Ascending aorta (tissue), 2 donors: ENCODE results near the gene KRTAP12-1. TPM values are rescaled to one million over a fixed set of nuclear protein-coding genes. Genes with fewer than 3 reads are reported as not detected.

Experiments
- DNase-seq, 2 donors: peaks; one replicate each; pipeline ENCODE4 v3.0.0-alpha.2; 2019; ENCODE audit warnings: low spot score in 2 of 2
- H3K27ac ChIP-seq, 2 donors: fragments of 200-600 bp; sonication (generic); one replicate each; pipeline ENCODE4 v1.5.1; 2016 to 2017; ENCODE audit warnings: mild to moderate bottlenecking in 1 of 2
- H3K27me3 ChIP-seq: fragments of 200-600 bp; sonication (generic); one replicate; pipeline ENCODE4 v1.5.1; 2017
- H3K36me3 ChIP-seq, 2 donors: fragments of 200-600 bp; sonication (generic); one replicate each; pipeline ENCODE4 v1.5.1; 2016
- H3K4me1 ChIP-seq, 2 donors: fragments of 200-600 bp; sonication (generic); one replicate each; pipeline ENCODE4 v1.5.1; 2016 to 2017; ENCODE audit warnings: mild to moderate bottlenecking in 1 of 2
- H3K4me3 ChIP-seq, 2 donors: fragments of 200-600 bp; sonication (generic); one replicate each; pipeline ENCODE4 v1.5.1; 2016 to 2017; ENCODE audit warnings: mild to moderate bottlenecking in 1 of 2
- H3K9me3 ChIP-seq, 2 donors: fragments of 200-600 bp; sonication (generic); one replicate each; pipeline ENCODE4 v1.5.1; 2016
- intact Hi-C: fragments of 100-400 bp; cut with DNase I; formaldehyde crosslinking; loops from one replicate; pipeline ENCODE4 v1.15.1; 2023
- total RNA-seq: library from RNA; depleted of rRNA; stranded (reverse); fragments of >200 nt; gene quantifications from one replicate; pipeline ENCODE4 v1.1.0, GENCODE V29; 2016
- TF ChIP-seq, protein P1 (sequence below), 3 experiments: fragments of 200-600 bp in 2 of 3; fragments of 450-650 bp in 1 of 3; sonication (generic) in 2 of 3; IDR thresholded peaks; one replicate each; pipeline ENCODE4 v1.5.1; 2016 to 2019; ENCODE audit warnings: antibody characterized with exemption in 3 of 3, mild to moderate bottlenecking in 1 of 3, moderate library complexity in 1 of 3

KRTAP12-1 gene
- total RNA-seq, 1 donor from 2014 or later = not detected

- DNase-seq = peak in 1 of 2 donors; percentile 42
These were observed 21.2 kb upstream of the KRTAP12-1 start for GRCh38 chr21:44702973-44703730.

GRCh38 chr21:44702111-44702972 is 20.4 kb upstream of the KRTAP12-1 start:
- DNase-seq = peak in 1 of 2 donors; percentile 31
- no peak overlapping the region for H3K4me3 ChIP-seq
- TF ChIP-seq, protein P1, sequence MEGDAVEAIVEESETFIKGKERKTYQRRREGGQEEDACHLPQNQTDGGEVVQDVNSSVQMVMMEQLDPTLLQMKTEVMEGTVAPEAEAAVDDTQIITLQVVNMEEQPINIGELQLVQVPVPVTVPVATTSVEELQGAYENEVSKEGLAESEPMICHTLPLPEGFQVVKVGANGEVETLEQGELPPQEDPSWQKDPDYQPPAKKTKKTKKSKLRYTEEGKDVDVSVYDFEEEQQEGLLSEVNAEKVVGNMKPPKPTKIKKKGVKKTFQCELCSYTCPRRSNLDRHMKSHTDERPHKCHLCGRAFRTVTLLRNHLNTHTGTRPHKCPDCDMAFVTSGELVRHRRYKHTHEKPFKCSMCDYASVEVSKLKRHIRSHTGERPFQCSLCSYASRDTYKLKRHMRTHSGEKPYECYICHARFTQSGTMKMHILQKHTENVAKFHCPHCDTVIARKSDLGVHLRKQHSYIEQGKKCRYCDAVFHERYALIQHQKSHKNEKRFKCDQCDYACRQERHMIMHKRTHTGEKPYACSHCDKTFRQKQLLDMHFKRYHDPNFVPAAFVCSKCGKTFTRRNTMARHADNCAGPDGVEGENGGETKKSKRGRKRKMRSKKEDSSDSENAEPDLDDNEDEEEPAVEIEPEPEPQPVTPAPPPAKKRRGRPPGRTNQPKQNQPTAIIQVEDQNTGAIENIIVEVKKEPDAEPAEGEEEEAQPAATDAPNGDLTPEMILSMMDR (IDR thresholded peaks at IDR 0.05) = no peak
- no peak overlapping the region for H3K27ac ChIP-seq
- no peaks in the 10 kb centered on the region for H3K27me3 ChIP-seq
- intact Hi-C loops = no loop called here
- H3K4me1 ChIP-seq = no peaks in the 10 kb centered on the region
- H3K36me3 ChIP-seq = no peaks in the 10 kb centered on the region
- no peaks in the 10 kb centered on the region for H3K9me3 ChIP-seq

More at GRCh38 chr21:44702973-44703730, 21.2 kb upstream of the KRTAP12-1 start:
- intact Hi-C loops = no loop called here
- H3K27me3 ChIP-seq = no peaks in the 10 kb centered on the region
- H3K27ac ChIP-seq = no peak overlapping the region
- no peaks in the 10 kb centered on the region for H3K9me3 ChIP-seq
- no peak overlapping the region for H3K4me3 ChIP-seq
- H3K36me3 ChIP-seq = no peaks in the 10 kb centered on the region
- no peaks in the 10 kb centered on the region for H3K4me1 ChIP-seq
- TF ChIP-seq, protein P1 (IDR thresholded peaks at IDR 0.05) = no peak

- Histone ChIP-seq H3K27ac (no peak overlapping the region), H3K27me3 (no peaks in the 10 kb centered on the region), H3K4me1 (no peaks in the 10 kb centered on the region), H3K36me3 (no peaks in the 10 kb centered on the region), H3K4me3 (no peak overlapping the region), H3K9me3 (no peaks in the 10 kb centered on the region)
- DNase-seq = peak in 1 of 2 donors; percentile 44
- intact Hi-C loops = no loop called here
- TF ChIP-seq, protein P1 (IDR thresholded peaks at IDR 0.05) = no peak
These were observed 19.6 kb upstream of the KRTAP12-1 start for GRCh38 chr21:44701541-44701940.

- Histone ChIP-seq H3K4me1 (no peaks in the 10 kb centered on the region), H3K27me3 (no peaks in the 10 kb centered on the region)
These were observed 19.0 kb upstream of the KRTAP12-1 start for GRCh38 chr21:44701023-44701400.

More at GRCh38 chr21:44701023-44701400, 19.0 kb upstream of the KRTAP12-1 start:
- Histone ChIP-seq H3K9me3 (no peaks in the 10 kb centered on the region), H3K36me3 (no peaks in the 10 kb centered on the region), H3K27ac (no peak overlapping the region), H3K4me3 (no peak overlapping the region)
- intact Hi-C loops = no loop called here
- peak in 1 of 2 donors; percentile 13 for DNase-seq
- TF ChIP-seq, protein P1 (IDR thresholded peaks at IDR 0.05) = no peak
